ENCODE results near the gene GRK6.

Gene GRK6

DNA sequence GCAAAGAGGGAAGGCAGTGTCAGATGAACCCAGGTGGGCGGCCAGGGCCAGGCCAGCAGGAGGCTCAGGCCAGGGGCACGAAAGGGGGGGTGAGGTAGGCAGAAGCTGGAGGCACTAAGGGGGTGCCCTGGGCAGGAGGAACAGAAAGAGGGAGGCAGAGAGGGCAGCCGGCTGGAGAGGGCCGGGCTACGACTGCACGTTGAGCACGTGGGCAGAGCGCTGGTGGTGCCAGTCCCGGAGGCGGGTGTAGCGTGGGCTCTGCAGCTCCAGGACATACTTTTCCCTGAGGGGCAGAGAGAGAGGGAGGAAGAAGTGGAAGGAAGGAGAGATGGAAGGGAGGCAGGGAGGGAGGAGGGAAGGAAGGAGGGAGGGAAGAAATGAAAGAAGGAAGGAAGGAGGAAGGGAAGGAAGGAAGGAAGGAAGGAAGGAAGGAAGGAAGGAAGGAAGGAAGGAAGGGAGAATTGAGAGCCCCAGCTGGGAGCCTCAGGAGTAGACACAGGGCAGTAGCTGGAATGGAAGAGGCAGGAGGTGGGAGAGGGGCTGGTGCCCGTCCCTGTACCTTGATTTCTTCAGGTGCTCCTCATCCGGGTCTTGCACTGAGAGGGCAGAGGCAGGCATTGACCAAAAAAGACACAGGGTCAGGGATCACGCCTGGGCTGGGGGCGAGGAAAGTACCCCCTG lies 64.0 kb downstream of the GRK6 start:
- DNase-seq: no peak

DNA sequence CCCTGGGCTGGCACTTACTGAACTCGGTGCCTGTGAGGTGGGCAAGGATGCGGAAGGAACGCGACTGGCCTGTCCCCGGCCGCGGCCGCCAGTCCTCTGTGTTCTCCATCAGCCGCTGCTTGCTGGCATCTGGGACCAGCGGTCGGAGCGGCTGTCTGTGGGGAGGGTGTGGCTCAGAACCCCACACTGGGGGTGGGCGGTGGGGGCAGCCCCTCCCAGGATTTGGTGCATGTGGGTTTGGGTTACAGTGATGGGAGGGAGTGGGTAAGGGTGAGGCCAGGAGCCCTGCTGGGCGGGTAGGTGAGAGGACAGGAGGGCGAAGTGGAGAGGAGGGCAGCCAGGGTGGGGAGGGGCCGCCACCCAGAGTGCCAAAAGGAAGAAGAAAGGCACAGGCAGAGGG lies 64.5 kb downstream of the GRK6 start:
- no peak for DNase-seq

- no peak for DNase-seq
These were observed 65.0 kb downstream of the GRK6 start for GRCh38 chr5:177491429-177491945.

GRCh38 chr5:177491983-177492746 lies 65.7 kb downstream of the GRK6 start:
- no peak for DNase-seq

Measured in NCI-H446 (cell line).